Measurements from ENCODE around the gene ELMOD1. TPM values are rescaled to one million over a fixed set of nuclear protein-coding genes. Genes with fewer than 3 reads are reported as not detected.

The ELMOD1 gene
- total RNA-seq, 4 donors from 2014 or later = 0.66 to 2.7 TPM; not detected in 2

- no peak for ATAC-seq
- no peaks in the 10 kb centered on the region for H3K4me1 ChIP-seq
- WGBS, 2 donors (ENCODE audit: low coverage in 1 of 2) = 58 to 70% methylated on average over 2 to 3 of the region's 6 CpGs
Measured at GRCh38 chr11:107688322-107688918, 97.5 kb downstream of the ELMOD1 start.

GRCh38 chr11:107689317-107690202 lies 98.6 kb downstream of the ELMOD1 start:
- ATAC-seq = peak; percentile 72
- H3K9me3 ChIP-seq = no peaks in the 10 kb centered on the region
- 40 to 52% methylated on average over 8 to 10 of the region's 11 CpGs for WGBS, 2 donors (ENCODE audit: low coverage in 1 of 2)
- H3K4me3 ChIP-seq = no peak overlapping the region
- H3K27me3 ChIP-seq = peaks cover 5% of the 10 kb centered on the region
- H3K27ac ChIP-seq = no peak overlapping the region
- no peaks in the 10 kb centered on the region for H3K4me1 ChIP-seq
- no peaks in the 10 kb centered on the region for H3K36me3 ChIP-seq
- no peak for TF ChIP-seq EP300 (IDR thresholded peaks at IDR 0.05)
- peak; percentile 45 to 71 (median 62) for TF ChIP-seq CTCF (IDR thresholded peaks at IDR 0.05)
- TF ChIP-seq POLR2A (IDR thresholded peaks at IDR 0.05) = no peak
- TF ChIP-seq POLR2AphosphoS5 (IDR thresholded peaks at IDR 0.05) = no peak

More at GRCh38 chr11:107688322-107688918, 97.5 kb downstream of the ELMOD1 start:
- no peaks in the 10 kb centered on the region for H3K36me3 ChIP-seq
- no peaks in the 10 kb centered on the region for H3K9me3 ChIP-seq
- no peak overlapping the region for H3K4me3 ChIP-seq
- no peak overlapping the region for H3K27ac ChIP-seq
- H3K27me3 ChIP-seq = peaks cover 5% of the 10 kb centered on the region
- TF ChIP-seq POLR2A (IDR thresholded peaks at IDR 0.05) = no peak
- no peak for TF ChIP-seq CTCF (IDR thresholded peaks at IDR 0.05)
- TF ChIP-seq EP300 (IDR thresholded peaks at IDR 0.05) = no peak
- TF ChIP-seq POLR2AphosphoS5 (IDR thresholded peaks at IDR 0.05) = no peak

- no peaks in the 10 kb centered on the region for H3K9me3 ChIP-seq
- H3K4me1 ChIP-seq = no peaks in the 10 kb centered on the region
- peaks cover 5% of the 10 kb centered on the region for H3K27me3 ChIP-seq
- no peak overlapping the region for H3K27ac ChIP-seq
- no peak overlapping the region for H3K4me3 ChIP-seq
- no peak for ATAC-seq
- WGBS, 2 donors (ENCODE audit: low coverage in 1 of 2) = 17 to 24% methylated on average over 2 to 3 of the region's 3 CpGs
- no peaks in the 10 kb centered on the region for H3K36me3 ChIP-seq
- no peak for TF ChIP-seq CTCF (IDR thresholded peaks at IDR 0.05)
- no peak for TF ChIP-seq EP300 (IDR thresholded peaks at IDR 0.05)
- no peak for TF ChIP-seq POLR2A (IDR thresholded peaks at IDR 0.05)
- no peak for TF ChIP-seq POLR2AphosphoS5 (IDR thresholded peaks at IDR 0.05)
Measured at GRCh38 chr11:107691000-107691750, 100.2 kb downstream of the ELMOD1 start.

DNA sequence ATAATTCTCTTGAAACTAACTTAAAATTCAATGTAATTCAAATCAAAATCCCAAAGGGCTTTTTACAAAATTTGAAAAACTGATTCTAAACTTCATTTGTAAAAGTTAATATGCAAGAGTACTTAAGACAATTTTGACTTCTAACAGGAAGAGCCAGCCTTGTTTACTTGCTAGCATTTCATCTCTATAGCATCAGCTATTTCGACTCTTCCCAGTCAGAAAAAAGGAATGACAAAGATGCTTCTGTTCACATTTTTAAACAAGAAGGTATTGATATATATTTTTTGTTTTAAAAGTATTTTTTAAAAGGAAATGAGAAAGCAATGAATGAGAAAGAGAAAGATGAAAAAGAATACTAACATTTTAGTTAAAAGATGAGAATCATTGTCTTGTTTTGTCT lies 104.5 kb downstream of the ELMOD1 start:
- no peak for ATAC-seq
- TF ChIP-seq CTCF (IDR thresholded peaks at IDR 0.05) = no peak
- H3K36me3 ChIP-seq = no peaks in the 10 kb centered on the region
- no peaks in the 10 kb centered on the region for H3K9me3 ChIP-seq
- H3K27me3 ChIP-seq = peaks cover under 1% of the 10 kb centered on the region
- WGBS, 2 donors (ENCODE audit: low coverage in 1 of 2) = 60% methylated on average over 1 of the region's 1 CpG; no CpG with 5 or more reads in 1 of the 2 donors
- H3K4me3 ChIP-seq = no peak overlapping the region
- peak overlapping the region in 1 of 4 donors; percentile 50 for H3K27ac ChIP-seq
- no peaks in the 10 kb centered on the region for H3K4me1 ChIP-seq
